Panc1 (cell line): ENCODE data around the gene NANS.

Source experiments
- CTCF ChIP-seq: fragments of 450-650 bp; IDR thresholded peaks from 2 replicates; pipeline ENCODE4 v1.5.1; 2017; ENCODE audit warnings: mild to moderate bottlenecking
- POLR2AphosphoS5 ChIP-seq: IDR thresholded peaks from 2 replicates; pipeline ENCODE4 v1.6.1; 2012; ENCODE audit warnings: mild to moderate bottlenecking, low read depth, low read length, moderate library complexity
- REST ChIP-seq, 2 experiments: IDR thresholded peaks; 2 replicates each; pipeline ENCODE4 v1.6.1; 2011 to 2012; ENCODE audit warnings: low read depth in 2 of 2, control low read depth in 1 of 2, low read length in 1 of 2, mild to moderate bottlenecking in 1 of 2, moderate library complexity in 1 of 2; ENCODE audit not compliant: insufficient read depth in 1 of 2
- SIN3A ChIP-seq: IDR thresholded peaks from 2 replicates; pipeline ENCODE4 v1.6.1; 2012; ENCODE audit warnings: low read depth, mild to moderate bottlenecking, low read length, moderate library complexity, borderline replicate concordance; ENCODE audit not compliant: insufficient read depth
- TCF7L2 ChIP-seq: IDR thresholded peaks from 2 replicates; pipeline ENCODE4 v1.6.1; 2011; ENCODE audit warnings: mild to moderate bottlenecking, low read depth, low read length, inconsistent platforms

GRCh38 chr9:98099346-98099745 is 42.8 kb downstream of the NANS start:
- TF ChIP-seq CTCF, result no peak
- TF ChIP-seq SIN3A, result no peak
- TF ChIP-seq POLR2AphosphoS5, result no peak
- TF ChIP-seq TCF7L2, result no peak
- no peak for TF ChIP-seq REST (IDR thresholded peaks at IDR 0.05; ENCODE audit: insufficient read depth in 1 of 2, low read depth in 2 of 2, low read length in 1 of 2)
